Calu3 (cell line): ENCODE measurements around the gene GPR171. TPM values are rescaled to one million over a fixed set of nuclear protein-coding genes. Genes with fewer than 3 reads are reported as not detected.

Source experiments
- BruUV-seq: library from RNA; stranded (reverse); fragments of 400-500 nt; replicated peaks from 2 replicates; lab custom pipeline; 2021; lab: Mats Ljungman, UMichigan
- CTCF ChIA-PET: fragments of 300-600 bp; sonication (Branson Sonifier 250); formaldehyde crosslinking; loops from one replicate; lab custom pipeline; 2022; ENCODE audit warnings: antibody characterized with exemption; lab: Charles Lee
- DNase-seq: peaks from one replicate; pipeline ENCODE4 v3.0.0; 2022
- H3K27ac Mint-ChIP-seq: one replicate; pipeline ENCODE4 v1.8.0; 2022; ENCODE audit warnings: mixed read lengths; ENCODE audit not compliant: unreplicated experiment
- H3K27me3 Mint-ChIP-seq: one replicate; pipeline ENCODE4 v1.8.0; 2022; ENCODE audit warnings: mixed read lengths; ENCODE audit not compliant: unreplicated experiment
- H3K36me3 Mint-ChIP-seq: one replicate; pipeline ENCODE4 v1.8.0; 2022; ENCODE audit warnings: mild to moderate bottlenecking, moderate library complexity, mixed read lengths; ENCODE audit not compliant: insufficient read depth, unreplicated experiment
- H3K4me1 Mint-ChIP-seq: one replicate; pipeline ENCODE4 v1.8.0; 2022; ENCODE audit warnings: mild to moderate bottlenecking, low read depth, mixed read lengths; ENCODE audit not compliant: unreplicated experiment
- H3K4me3 Mint-ChIP-seq: one replicate; pipeline ENCODE4 v1.8.0; 2022; ENCODE audit warnings: mild to moderate bottlenecking, low read depth, moderate library complexity, mixed read lengths; ENCODE audit not compliant: unreplicated experiment
- H3K9me3 Mint-ChIP-seq: one replicate; pipeline ENCODE4 v1.8.0; 2022; ENCODE audit warnings: low read depth, mixed read lengths; ENCODE audit not compliant: unreplicated experiment
- intact Hi-C: fragments of 100-400 bp; cut with micrococcal nuclease; formaldehyde crosslinking; loops from one replicate; pipeline ENCODE4 v1.10.0; 2022; ENCODE audit not compliant: unreplicated experiment
- total RNA-seq: library from RNA; stranded (reverse); gene quantifications from 2 replicates; pipeline ENCODE4 v1.2.3, GENCODE V29; 2022
- TF ChIP-seq, protein P1 (sequence below): fragments of 200-600 bp; IDR thresholded peaks from one replicate; pipeline ENCODE4 v1.8.0; 2022; ENCODE audit warnings: antibody characterized with exemption; ENCODE audit not compliant: unreplicated experiment

Gene GPR171
- total RNA-seq, 1 experiment from 2014 or later, result not detected

DNA sequence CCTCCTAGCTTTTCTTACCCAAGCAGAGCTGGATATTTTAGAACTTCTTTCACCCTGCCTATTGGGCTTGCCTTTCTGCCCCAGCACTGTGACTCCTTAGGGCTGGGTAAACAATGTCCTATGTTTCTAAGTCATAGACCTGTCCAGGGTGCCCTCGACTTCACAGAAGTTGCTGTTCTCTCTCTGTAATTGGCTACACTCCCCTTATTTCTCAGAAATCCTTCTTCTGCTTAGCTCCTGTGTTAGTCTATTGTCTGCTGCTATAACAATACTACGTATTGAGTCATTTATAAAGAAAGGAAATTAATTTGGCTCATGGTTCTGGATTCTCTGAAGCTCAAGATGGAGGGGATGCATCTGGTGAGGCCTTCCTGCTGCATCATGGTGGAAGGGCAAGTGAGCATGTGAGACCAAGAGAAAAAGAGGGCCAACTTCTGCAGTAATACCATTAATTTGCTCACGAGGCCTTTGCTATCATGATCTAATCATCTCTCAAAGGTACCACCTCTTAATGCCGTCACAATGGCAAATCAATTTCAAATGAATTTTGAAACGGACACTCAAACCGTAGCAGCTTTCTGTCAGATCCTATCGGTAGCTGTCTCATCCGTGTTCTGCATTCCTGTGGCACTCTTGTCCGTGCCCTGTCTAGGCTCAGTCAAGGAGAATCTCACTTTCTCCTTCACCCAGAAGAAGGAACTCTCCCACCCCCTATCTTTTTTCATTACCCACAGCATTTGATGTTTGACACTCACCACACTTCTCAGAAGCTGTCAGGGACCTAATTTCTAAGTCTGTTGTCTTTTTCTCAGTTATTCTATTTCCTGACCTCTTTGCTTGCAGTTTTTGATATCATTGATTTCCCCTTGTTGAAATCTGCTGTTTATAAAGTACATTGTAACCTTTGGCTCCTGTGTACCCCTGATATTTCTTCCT is 22.3 kb upstream of the GPR171 start:
- H3K4me1 Mint-ChIP-seq, result peaks cover 23% of the 10 kb centered on the region
- H3K36me3 Mint-ChIP-seq, result no peaks in the 10 kb centered on the region
- DNase-seq, result no peak
- no TSS peak for BruUV-seq
- TF ChIP-seq, protein P1, sequence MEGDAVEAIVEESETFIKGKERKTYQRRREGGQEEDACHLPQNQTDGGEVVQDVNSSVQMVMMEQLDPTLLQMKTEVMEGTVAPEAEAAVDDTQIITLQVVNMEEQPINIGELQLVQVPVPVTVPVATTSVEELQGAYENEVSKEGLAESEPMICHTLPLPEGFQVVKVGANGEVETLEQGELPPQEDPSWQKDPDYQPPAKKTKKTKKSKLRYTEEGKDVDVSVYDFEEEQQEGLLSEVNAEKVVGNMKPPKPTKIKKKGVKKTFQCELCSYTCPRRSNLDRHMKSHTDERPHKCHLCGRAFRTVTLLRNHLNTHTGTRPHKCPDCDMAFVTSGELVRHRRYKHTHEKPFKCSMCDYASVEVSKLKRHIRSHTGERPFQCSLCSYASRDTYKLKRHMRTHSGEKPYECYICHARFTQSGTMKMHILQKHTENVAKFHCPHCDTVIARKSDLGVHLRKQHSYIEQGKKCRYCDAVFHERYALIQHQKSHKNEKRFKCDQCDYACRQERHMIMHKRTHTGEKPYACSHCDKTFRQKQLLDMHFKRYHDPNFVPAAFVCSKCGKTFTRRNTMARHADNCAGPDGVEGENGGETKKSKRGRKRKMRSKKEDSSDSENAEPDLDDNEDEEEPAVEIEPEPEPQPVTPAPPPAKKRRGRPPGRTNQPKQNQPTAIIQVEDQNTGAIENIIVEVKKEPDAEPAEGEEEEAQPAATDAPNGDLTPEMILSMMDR, result no peak
- H3K27ac Mint-ChIP-seq, result no peak overlapping the region
- H3K4me3 Mint-ChIP-seq, result no peak overlapping the region
- no peaks in the 10 kb centered on the region for H3K27me3 Mint-ChIP-seq
- peaks cover 12% of the 10 kb centered on the region for H3K9me3 Mint-ChIP-seq
- intact Hi-C loops, result loop anchor here (5.0 to 10.0 kb wide), 5 partner anchors 142 to 1249 kb away; no protein-coding TSS in a partner anchor
- CTCF ChIA-PET, result no interaction called here

DNA sequence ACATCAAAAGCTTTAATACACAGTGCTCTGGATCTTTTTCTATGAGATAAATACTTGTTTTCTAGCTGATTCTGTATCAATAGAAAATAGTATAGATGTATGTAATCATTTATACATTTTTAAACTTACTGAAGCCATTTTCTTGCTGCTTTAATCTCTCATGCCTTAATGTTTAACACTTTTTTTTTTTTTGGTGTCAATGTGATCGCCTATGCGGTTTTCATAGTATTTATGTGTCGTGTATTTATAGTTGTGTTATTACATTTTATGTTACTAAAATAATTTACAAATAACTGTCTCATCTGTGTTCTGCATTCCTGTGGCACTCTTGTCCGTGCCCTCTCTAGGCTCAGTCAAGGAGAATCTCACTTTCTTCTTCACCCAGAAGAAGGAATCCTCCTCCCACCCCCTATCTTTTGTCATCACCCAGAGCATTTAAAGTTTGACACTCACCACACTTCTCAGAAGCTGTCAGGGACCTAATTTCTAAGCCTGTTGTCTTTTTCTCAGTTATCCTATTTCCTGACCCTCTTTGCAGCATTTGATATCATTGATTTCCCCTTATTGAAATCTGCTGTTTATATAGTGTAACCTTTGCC is 21.4 kb upstream of the GPR171 start:
- no peak for DNase-seq
- no peak overlapping the region for H3K27ac Mint-ChIP-seq

DNA sequence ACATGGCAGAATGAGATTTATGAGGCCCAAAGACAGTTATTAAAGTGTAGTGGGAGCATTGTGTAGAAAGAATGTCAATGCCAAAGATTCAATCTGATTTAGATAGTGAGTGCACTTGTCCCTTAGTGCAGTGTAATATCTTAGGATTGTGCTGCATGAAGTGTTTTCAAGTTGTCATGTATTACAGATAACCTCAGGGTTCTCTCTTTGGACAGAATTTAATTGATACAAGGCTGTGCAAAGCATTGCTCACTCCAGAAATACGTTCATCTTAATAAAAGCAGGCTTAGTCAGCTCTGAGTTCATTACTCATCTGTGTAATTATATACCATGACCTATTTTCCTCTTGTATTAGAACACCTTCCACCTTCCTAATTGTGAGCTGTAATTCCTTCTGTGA is 16.0 kb upstream of the GPR171 start:
- H3K9me3 Mint-ChIP-seq, result peaks cover 12% of the 10 kb centered on the region
- BruUV-seq, result no TSS peak
- intact Hi-C loops, result no loop called here
- H3K27me3 Mint-ChIP-seq, result no peaks in the 10 kb centered on the region
- no peak overlapping the region for H3K4me3 Mint-ChIP-seq
- H3K4me1 Mint-ChIP-seq, result peaks cover 10% of the 10 kb centered on the region
- no peak overlapping the region for H3K27ac Mint-ChIP-seq
- TF ChIP-seq, protein P1, result no peak
- CTCF ChIA-PET, result interaction anchor here (0.7 to 1.0 kb wide), 3 partner anchors 8 to 1930 kb away, joined by 3 read pairs; no protein-coding TSS in a partner anchor
- DNase-seq, result no peak
- no peaks in the 10 kb centered on the region for H3K36me3 Mint-ChIP-seq

More for the DNA sequence above, 21.4 kb upstream of the GPR171 start:
- Mint-ChIP-seq H3K27me3 (no peaks in the 10 kb centered on the region), H3K9me3 (peaks cover 12% of the 10 kb centered on the region), H3K4me1 (peaks cover 27% of the 10 kb centered on the region), H3K4me3 (no peak overlapping the region), H3K36me3 (no peaks in the 10 kb centered on the region)
- TF ChIP-seq, protein P1, result no peak
- intact Hi-C loops, result loop anchor here (10.0 kb wide), 1 partner anchor 1250 kb away; no protein-coding TSS in a partner anchor
- CTCF ChIA-PET, result interaction anchor here (0.6 to 0.7 kb wide), 2 partner anchors 25 to 1035 kb away, joined by 3 read pairs; no protein-coding TSS in a partner anchor
- BruUV-seq, result no TSS peak

DNA sequence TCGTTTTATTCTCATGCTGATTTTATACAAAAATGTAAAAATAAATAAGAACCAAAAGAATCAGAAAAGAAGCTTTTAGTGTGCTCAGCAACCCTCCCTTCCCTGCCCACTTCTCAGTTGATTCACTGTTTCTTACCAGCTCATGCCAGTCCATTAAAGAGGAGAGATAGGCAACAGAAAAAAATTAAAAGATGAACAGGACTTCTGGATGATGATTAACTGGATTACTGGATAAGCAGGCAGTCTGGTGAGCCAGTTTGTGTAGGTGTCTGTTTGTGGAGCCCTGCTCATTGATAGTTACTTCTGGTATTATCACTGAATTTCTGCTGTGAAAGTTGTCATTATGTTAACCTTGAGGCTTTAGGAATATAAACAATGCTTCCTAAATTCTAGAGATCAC is 15.1 kb upstream of the GPR171 start:
- H3K27ac Mint-ChIP-seq, result no peak overlapping the region
- TF ChIP-seq, protein P1, result no peak
- CTCF ChIA-PET, result interaction anchor here (1.3 to 1.9 kb wide), 2 partner anchors 10 to 11 kb away, joined by 3 to 5 read pairs; no protein-coding TSS in a partner anchor

More for the DNA sequence above, 15.1 kb upstream of the GPR171 start:
- no peaks in the 10 kb centered on the region for H3K27me3 Mint-ChIP-seq
- no peak for DNase-seq
- no peak overlapping the region for H3K4me3 Mint-ChIP-seq
- BruUV-seq, result no TSS peak
- peaks cover 12% of the 10 kb centered on the region for H3K9me3 Mint-ChIP-seq
- no peaks in the 10 kb centered on the region for H3K36me3 Mint-ChIP-seq
- peaks cover 10% of the 10 kb centered on the region for H3K4me1 Mint-ChIP-seq
- intact Hi-C loops, result no loop called here
